HepG2 (cell line): Measurements from ENCODE around the gene RHBDF2. TPM values are rescaled to one million over a fixed set of nuclear protein-coding genes. Genes with fewer than 3 reads are reported as not detected.
A peak's percentile ranks its signal among the peaks of the same experiment; 100 is the strongest.

Source experiments
- ATM ChIP-seq: fragments of 450-650 bp; IDR thresholded peaks from 2 replicates; pipeline ENCODE4 v1.7.1; 2017; ENCODE audit warnings: mild to moderate bottlenecking, borderline replicate concordance
- CAMTA2 ChIP-seq: sonication (generic); formaldehyde crosslinking; IDR thresholded peaks from 2 replicates; pipeline ENCODE4 v1.4.0; 2020; ENCODE audit warnings: mild to moderate bottlenecking, missing genetic modification reagents, borderline replicate concordance
- FOXC1 ChIP-seq: sonication (generic); formaldehyde crosslinking; IDR thresholded peaks from 2 replicates; pipeline ENCODE4 v1.8.0; 2022; ENCODE audit warnings: mild to moderate bottlenecking, missing genetic modification reagents, borderline replicate concordance
- FOXO1 ChIP-seq: sonication (generic); formaldehyde crosslinking; IDR thresholded peaks from 2 replicates; pipeline ENCODE4 v1.4.0; 2020; ENCODE audit warnings: missing genetic modification reagents
- ISL2 ChIP-seq: sonication (generic); formaldehyde crosslinking; IDR thresholded peaks from 2 replicates; pipeline ENCODE4 v1.5.0; 2020; ENCODE audit warnings: missing genetic modification reagents
- MAFK ChIP-seq, 2 experiments: IDR thresholded peaks in 1 of 2; conservative IDR thresholded peaks in 1 of 2; 2 replicates each; pipeline ENCODE4 v1.6.1; 2011; ENCODE audit warnings: improper control_type of control experiment in 2 of 2, low read length in 2 of 2
- MXD4 ChIP-seq: IDR thresholded peaks from 2 replicates; pipeline ENCODE4 v1.6.1; 2016; ENCODE audit warnings: mild to moderate bottlenecking, missing biosample characterization, missing genetic modification reagents
- MYNN ChIP-seq: sonication (generic); formaldehyde crosslinking; IDR thresholded peaks from 2 replicates; pipeline ENCODE4 v1.4.0; 2020; ENCODE audit warnings: mild to moderate bottlenecking, low read depth, missing genetic modification reagents
- NONO ChIP-seq, 2 experiments: fragments of 450-650 bp in 1 of 2; sonication (generic) in 1 of 2; formaldehyde crosslinking in 1 of 2; IDR thresholded peaks in 1 of 2; conservative IDR thresholded peaks in 1 of 2; 2 replicates each; pipeline versions ENCODE4 v1.6.1 to v1.8.0; 2017 to 2022; ENCODE audit warnings: mild to moderate bottlenecking in 1 of 2, missing genetic modification reagents in 1 of 2, moderate library complexity in 1 of 2
- PREB ChIP-seq: sonication (generic); formaldehyde crosslinking; IDR thresholded peaks from 2 replicates; pipeline ENCODE4 v1.4.0; 2020; ENCODE audit warnings: missing genetic modification reagents
- RAD51 ChIP-seq: fragments of 450-650 bp; IDR thresholded peaks from 2 replicates; pipeline ENCODE4 v1.6.1; 2016; ENCODE audit warnings: borderline replicate concordance
- RNF219 ChIP-seq: sonication (generic); formaldehyde crosslinking; IDR thresholded peaks from 2 replicates; pipeline ENCODE4 v1.5.0; 2020; ENCODE audit warnings: mild to moderate bottlenecking, missing genetic modification reagents
- SRSF9 ChIP-seq: fragments of 200-400 bp; formaldehyde crosslinking; IDR thresholded peaks from 2 replicates; pipeline ENCODE4 v1.6.1; 2018; ENCODE audit warnings: borderline replicate concordance, mild to moderate bottlenecking, low read depth, low read length; ENCODE audit not compliant: insufficient read depth, poor library complexity, severe bottlenecking
- ZBTB33 ChIP-seq: sonication (generic); formaldehyde crosslinking; IDR thresholded peaks from 2 replicates; pipeline ENCODE4 v1.4.0; 2020; ENCODE audit warnings: missing genetic modification reagents
- ZNF30 ChIP-seq: sonication (generic); formaldehyde crosslinking; IDR thresholded peaks from 2 replicates; pipeline ENCODE4 v1.5.0; 2020; ENCODE audit warnings: mild to moderate bottlenecking, missing genetic modification reagents
- ZNF703 ChIP-seq: sonication (generic); formaldehyde crosslinking; IDR thresholded peaks from 2 replicates; pipeline ENCODE4 v1.5.1; 2020; ENCODE audit warnings: missing genetic modification reagents, mild to moderate bottlenecking, moderate library complexity, borderline replicate concordance
- ZNF784 ChIP-seq: sonication (generic); formaldehyde crosslinking; IDR thresholded peaks from 2 replicates; pipeline ENCODE4 v1.5.1; 2020; ENCODE audit warnings: missing genetic modification reagents, mild to moderate bottlenecking, borderline replicate concordance
- ZNF800 ChIP-seq: sonication (generic); formaldehyde crosslinking; IDR thresholded peaks from 2 replicates; pipeline ENCODE4 v1.4.0; 2020; ENCODE audit warnings: missing genetic modification reagents
- polyA plus RNA-seq, 8 experiments: library from polyadenylated mRNA; depleted of rRNA in 3 of 8; stranded (reverse) in 7 of 8; unstranded in 1 of 8; fragments of >200 nt; fragmentation: Illumina TruSeq in 4 of 8; extraction: Trizol in 4 of 8; gene quantifications; 2 replicates each; pipeline versions ENCODE4 v1.2.1 to v1.2.3, GENCODE V29; 2011 to 2016; ENCODE audit warnings: low read depth in 4 of 8, missing spikeins in 1 of 8, mixed read lengths in 1 of 8; ENCODE audit not compliant: insufficient read depth in 1 of 8
- total RNA-seq, 5 experiments: library from RNA; depleted of rRNA; stranded (reverse); fragments of >200 nt; fragmentation: Illumina TruSeq; extraction: Trizol; gene quantifications; 2 replicates each; pipeline ENCODE4 v1.2.3, GENCODE V29; 2016; ENCODE audit warnings: low read depth in 1 of 5

Gene RHBDF2
- total and polyA plus RNA-seq, 2 of the 13 experiments (the other 11 are each of a cell fraction or from before 2014, with no cell fraction given) = 7.8 to 24.2 TPM

- TF ChIP-seq ZNF784 (no peak), MYNN (CRISPR knock-in tag) (no peak), ATM (no peak), PREB (CRISPR knock-in tag) (no peak), ISL2 (CRISPR knock-in tag) (no peak), ZBTB33 (CRISPR knock-in tag) (no peak), ZNF703 (CRISPR knock-in tag) (no peak), FOXO1 (0 out of 2 replicates have a peak, but pooled peaks have one; percentile 9), MXD4 (CRISPR knock-in tag) (no peak), FOXC1 (peak; percentile 53), RNF219 (CRISPR knock-in tag) (no peak), SRSF9 (no peak), ZNF30 (CRISPR knock-in tag) (no peak), MAFK (conservative IDR thresholded peaks at IDR 0.05 in 1 of 2, IDR thresholded peaks at IDR 0.05 in 1 of 2; ENCODE audit: low read length in 2 of 2) (peak; percentile 32 to 36; a peak in 2 of 4 replicates), CAMTA2 (CRISPR knock-in tag) (no peak), NONO (IDR thresholded peaks at IDR 0.05) (no peak), NONO (CRISPR knock-in tag; conservative IDR thresholded peaks at IDR 0.05) (no peak), ZNF800 (CRISPR knock-in tag) (no peak), RAD51 (no peak)
Observed at GRCh38 chr17:76458580-76459490, 42.4 kb downstream of the RHBDF2 start (continued).
